ENCODE measurements around the gene ERC2. TPM values are rescaled to one million over a fixed set of nuclear protein-coding genes. Genes with fewer than 3 reads are reported as not detected.

The ERC2 gene
- polyA plus RNA-seq, 1 experiment, result 0.07 TPM

DNA sequence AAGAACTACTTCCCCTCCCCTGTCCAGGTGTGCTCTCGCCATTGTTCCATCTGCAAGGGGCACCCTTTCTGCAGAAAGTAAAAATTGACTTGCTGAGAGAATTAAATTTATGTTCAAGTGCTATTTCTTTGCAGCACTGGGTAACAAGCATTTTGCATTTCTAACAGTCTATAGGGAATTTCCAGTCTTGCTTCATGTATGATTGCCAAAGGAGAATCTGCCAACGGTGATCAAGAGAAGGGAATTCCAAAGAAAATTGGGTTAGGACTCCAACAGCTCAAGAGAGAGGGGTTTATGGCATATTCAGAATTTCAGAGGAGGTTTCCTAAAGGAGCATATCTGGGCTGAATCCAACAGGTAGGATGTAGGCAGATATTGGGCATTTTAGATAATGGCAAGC lies 844.5 kb downstream of the ERC2 start:
- ChIA-PET POLR2A (no interaction called here), CTCF (no interaction called here)
- H3K27me3 ChIP-seq (ENCODE audit: control insufficient read depth, insufficient read depth, low read length), result no peaks in the 10 kb centered on the region

DNA sequence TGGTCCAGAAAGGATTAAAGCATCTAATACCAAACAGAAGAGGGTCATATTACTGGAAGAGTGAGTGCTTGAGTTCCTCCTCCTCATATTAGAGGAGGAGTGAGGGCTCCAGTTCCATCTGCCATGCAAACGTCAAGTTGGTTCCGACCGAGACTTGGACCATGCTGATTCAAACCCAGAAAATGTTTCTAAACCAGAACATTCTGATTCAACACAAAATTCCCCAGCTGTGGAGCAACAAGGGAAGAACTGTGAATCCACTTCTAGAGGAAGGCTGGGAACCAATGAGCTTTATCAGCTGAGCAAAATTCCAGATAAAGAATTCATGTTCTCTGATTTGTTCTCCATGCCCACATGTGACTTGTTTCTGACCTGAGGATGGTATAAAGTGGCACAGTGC lies 845.5 kb downstream of the ERC2 start:
- ChIA-PET POLR2A (interaction anchor here (0.6 to 0.7 kb wide), 2 partner anchors 299 to 571 kb away, joined by 3 to 6 read pairs; no protein-coding TSS in a partner anchor), CTCF (interaction anchor here (1.1 kb wide), 1 partner anchor 16 kb away, joined by 4 read pairs; no protein-coding TSS in a partner anchor)
- DNase-seq (ENCODE audit: low read depth), result no peak
- Histone ChIP-seq H3K4me3 (ENCODE audit: low read depth, low read length) (no peak overlapping the region), H3K27me3 (ENCODE audit: control insufficient read depth, insufficient read depth, low read length) (no peaks in the 10 kb centered on the region), H3K36me3 (ENCODE audit: control insufficient read depth, insufficient read depth, low read length) (no peaks in the 10 kb centered on the region)
- TF ChIP-seq, protein P1, sequence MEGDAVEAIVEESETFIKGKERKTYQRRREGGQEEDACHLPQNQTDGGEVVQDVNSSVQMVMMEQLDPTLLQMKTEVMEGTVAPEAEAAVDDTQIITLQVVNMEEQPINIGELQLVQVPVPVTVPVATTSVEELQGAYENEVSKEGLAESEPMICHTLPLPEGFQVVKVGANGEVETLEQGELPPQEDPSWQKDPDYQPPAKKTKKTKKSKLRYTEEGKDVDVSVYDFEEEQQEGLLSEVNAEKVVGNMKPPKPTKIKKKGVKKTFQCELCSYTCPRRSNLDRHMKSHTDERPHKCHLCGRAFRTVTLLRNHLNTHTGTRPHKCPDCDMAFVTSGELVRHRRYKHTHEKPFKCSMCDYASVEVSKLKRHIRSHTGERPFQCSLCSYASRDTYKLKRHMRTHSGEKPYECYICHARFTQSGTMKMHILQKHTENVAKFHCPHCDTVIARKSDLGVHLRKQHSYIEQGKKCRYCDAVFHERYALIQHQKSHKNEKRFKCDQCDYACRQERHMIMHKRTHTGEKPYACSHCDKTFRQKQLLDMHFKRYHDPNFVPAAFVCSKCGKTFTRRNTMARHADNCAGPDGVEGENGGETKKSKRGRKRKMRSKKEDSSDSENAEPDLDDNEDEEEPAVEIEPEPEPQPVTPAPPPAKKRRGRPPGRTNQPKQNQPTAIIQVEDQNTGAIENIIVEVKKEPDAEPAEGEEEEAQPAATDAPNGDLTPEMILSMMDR (IDR thresholded peaks at IDR 0.05; ENCODE audit: insufficient read depth, low read depth, low read length), result no peak

More for the DNA sequence above, 844.5 kb downstream of the ERC2 start:
- Histone ChIP-seq H3K4me3 (ENCODE audit: low read depth, low read length) (no peak overlapping the region), H3K36me3 (ENCODE audit: control insufficient read depth, insufficient read depth, low read length) (no peaks in the 10 kb centered on the region)
- no peak for DNase-seq (ENCODE audit: low read depth)
- TF ChIP-seq, protein P1 (IDR thresholded peaks at IDR 0.05; ENCODE audit: insufficient read depth, low read depth, low read length), result no peak

DNA sequence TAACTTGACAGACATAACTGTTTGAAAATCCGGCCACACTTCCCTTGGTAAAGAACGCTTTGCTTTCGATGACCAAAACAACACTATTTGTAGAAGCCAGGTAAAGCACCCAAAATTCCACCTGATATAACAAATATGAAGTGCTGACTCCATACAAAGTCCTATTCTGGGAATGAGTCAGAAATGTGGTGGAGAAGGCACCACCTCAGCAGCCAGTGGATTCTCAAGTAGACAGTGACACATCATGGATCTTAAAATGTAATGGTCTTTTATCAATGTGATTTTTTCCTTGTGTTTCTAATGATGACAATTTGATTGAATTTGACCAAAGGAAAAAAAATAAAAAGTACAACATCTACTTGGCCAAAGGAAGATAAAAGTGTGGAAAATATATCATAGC lies 846.2 kb downstream of the ERC2 start:
- no peaks in the 10 kb centered on the region for H3K36me3 ChIP-seq (ENCODE audit: control insufficient read depth, insufficient read depth, low read length)
- DNase-seq (ENCODE audit: low read depth), result no peak
- ChIA-PET CTCF (interaction anchor here (0.7 to 1.4 kb wide), 4 partner anchors 16 to 275 kb away, joined by 3 to 4 read pairs (median 3); no protein-coding TSS in a partner anchor), POLR2A (no interaction called here)
- H3K4me3 ChIP-seq (ENCODE audit: low read depth, low read length), result no peak overlapping the region
- TF ChIP-seq, protein P1 (IDR thresholded peaks at IDR 0.05; ENCODE audit: insufficient read depth, low read depth, low read length), result no peak
- no peaks in the 10 kb centered on the region for H3K27me3 ChIP-seq (ENCODE audit: control insufficient read depth, insufficient read depth, low read length)

DNA sequence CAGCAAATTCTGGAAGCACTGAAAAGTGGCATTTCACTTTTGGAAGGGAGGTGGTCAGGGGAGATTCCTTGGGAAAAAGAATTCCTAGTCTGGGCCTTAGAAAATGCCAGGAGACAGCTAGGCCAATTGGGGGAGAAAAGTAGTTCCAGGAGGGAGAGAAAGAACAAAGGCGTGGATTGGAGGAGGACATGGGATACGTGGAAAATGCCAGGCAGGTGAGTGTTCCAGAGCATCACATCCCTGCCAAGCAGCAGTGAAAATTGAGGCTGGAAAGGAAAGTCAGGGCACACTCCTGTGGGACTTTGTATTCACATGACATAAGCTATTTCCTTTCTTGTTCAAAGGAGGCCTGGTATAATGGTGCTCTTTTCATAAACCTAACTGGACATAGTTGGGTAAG lies 846.6 kb downstream of the ERC2 start:
- ChIA-PET CTCF (interaction anchor here (0.6 to 1.4 kb wide), 4 partner anchors 108 to 313 kb away, joined by 3 read pairs; no protein-coding TSS in a partner anchor), POLR2A (no interaction called here)
- H3K36me3 ChIP-seq (ENCODE audit: control insufficient read depth, insufficient read depth, low read length), result no peaks in the 10 kb centered on the region
- no peaks in the 10 kb centered on the region for H3K27me3 ChIP-seq (ENCODE audit: control insufficient read depth, insufficient read depth, low read length)
- H3K4me3 ChIP-seq (ENCODE audit: low read depth, low read length), result no peak overlapping the region
- no peak for DNase-seq (ENCODE audit: low read depth)
- TF ChIP-seq, protein P1 (IDR thresholded peaks at IDR 0.05; ENCODE audit: insufficient read depth, low read depth, low read length), result no peak

DNA sequence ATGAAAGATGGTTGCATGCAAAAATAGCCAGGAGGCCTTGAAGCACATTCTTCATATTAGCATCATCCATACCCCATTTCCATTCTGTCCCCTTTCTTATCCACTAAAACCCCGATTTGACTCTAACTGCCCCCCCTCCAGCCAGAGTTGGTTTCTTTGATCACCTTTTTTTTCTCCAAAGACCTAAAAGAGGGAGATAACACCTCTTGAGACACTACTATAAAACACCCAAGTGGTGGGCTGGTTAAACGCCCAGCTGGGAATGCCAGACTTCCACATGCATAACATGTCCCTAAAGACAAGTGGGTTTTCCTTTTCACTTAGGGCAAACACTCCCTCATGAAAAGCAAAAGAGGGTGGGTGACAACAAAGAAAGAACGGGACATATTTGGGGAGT lies 847.2 kb downstream of the ERC2 start:
- no peaks in the 10 kb centered on the region for H3K27me3 ChIP-seq (ENCODE audit: control insufficient read depth, insufficient read depth, low read length)
- TF ChIP-seq, protein P1 (IDR thresholded peaks at IDR 0.05; ENCODE audit: insufficient read depth, low read depth, low read length), result no peak
- no peak for DNase-seq (ENCODE audit: low read depth)
- POLR2A ChIA-PET, result no interaction called here
- no peaks in the 10 kb centered on the region for H3K36me3 ChIP-seq (ENCODE audit: control insufficient read depth, insufficient read depth, low read length)
- CTCF ChIA-PET, result interaction anchor here (0.6 to 1.6 kb wide), 5 partner anchors 10 to 314 kb away, joined by 3 to 4 read pairs (median 3); no protein-coding TSS in a partner anchor
- no peak overlapping the region for H3K4me3 ChIP-seq (ENCODE audit: low read depth, low read length)
